Fibroblast of lung (primary cell): ENCODE data around the gene GRAMD4. TPM values are rescaled to one million over a fixed set of nuclear protein-coding genes. Genes with fewer than 3 reads are reported as not detected.

Experiments
- DNase-seq, 2 donors: peaks; one replicate each; pipeline versions ENCODE4 v3.0.0 to v3.0.0-alpha.2; 2010; ENCODE audit warnings: low read depth in 2 of 2
- H2AFZ ChIP-seq: 2 replicates; pipeline ENCODE4 v1.5.1; 2012; ENCODE audit warnings: low read length, control low read depth, inconsistent platforms
- H3K27ac ChIP-seq: 2 replicates; pipeline ENCODE4 v1.5.1; 2011; ENCODE audit warnings: low read length, control low read depth; ENCODE audit not compliant: insufficient read depth
- H3K27me3 ChIP-seq: 2 replicates; pipeline ENCODE4 v1.5.1; 2011; ENCODE audit warnings: mild to moderate bottlenecking, low read length; ENCODE audit not compliant: control insufficient read depth, insufficient read depth
- H3K36me3 ChIP-seq: 2 replicates; pipeline ENCODE4 v1.5.1; 2011; ENCODE audit warnings: low read length; ENCODE audit not compliant: control insufficient read depth, insufficient read depth
- H3K4me1 ChIP-seq: 2 replicates; pipeline ENCODE4 v1.5.1; 2011; ENCODE audit warnings: low read length; ENCODE audit not compliant: control insufficient read depth, insufficient read depth; ENCODE audit errors: extremely low read depth
- H3K4me2 ChIP-seq: 2 replicates; pipeline ENCODE4 v1.5.1; 2011; ENCODE audit warnings: low read length, control low read depth; ENCODE audit not compliant: insufficient read depth; ENCODE audit errors: extremely low read depth
- H3K4me3 ChIP-seq, 4 experiments: fragments of 200-600 bp in 1 of 4; sonication (generic) in 1 of 4; replicated peaks in 1 of 4; 2 replicates each; pipeline ENCODE4 v1.5.1; 2011 to 2016; ENCODE audit warnings: low read length in 4 of 4, low read depth in 3 of 4, mild to moderate bottlenecking in 3 of 4, control low read depth in 2 of 4, inconsistent platforms in 1 of 4, mixed read lengths in 1 of 4; ENCODE audit not compliant: insufficient read depth in 1 of 4; ENCODE audit errors: control extremely low read depth in 1 of 4
- H3K79me2 ChIP-seq: 2 replicates; pipeline ENCODE4 v1.5.1; 2012; ENCODE audit warnings: mild to moderate bottlenecking, low read length, inconsistent platforms; ENCODE audit not compliant: control insufficient read depth, insufficient read depth
- H3K9ac ChIP-seq: 2 replicates; pipeline ENCODE4 v1.5.1; 2011; ENCODE audit warnings: mild to moderate bottlenecking, low read length, control low read depth; ENCODE audit not compliant: insufficient read depth
- H3K9me3 ChIP-seq: 2 replicates; pipeline ENCODE4 v1.5.1; 2012; ENCODE audit warnings: low read depth, low read length; ENCODE audit not compliant: control insufficient read depth, insufficient read depth
- H4K20me1 ChIP-seq: 2 replicates; pipeline ENCODE4 v1.5.1; 2011; ENCODE audit warnings: low read length; ENCODE audit not compliant: control insufficient read depth, insufficient read depth; ENCODE audit errors: extremely low read depth
- CTCF ChIP-seq, 2 donors: IDR thresholded peaks in 1 of 2; conservative IDR thresholded peaks in 1 of 2; 1 replicate in 1 of 2; 2 replicates in 1 of 2; pipeline ENCODE4 v1.5.1; 2011 to 2012; ENCODE audit warnings: low read length in 2 of 2, control low read depth in 1 of 2, inconsistent platforms in 1 of 2, low read depth in 1 of 2, mild to moderate bottlenecking in 1 of 2
- EZH2 ChIP-seq: IDR thresholded peaks from 2 replicates; pipeline ENCODE4 v1.5.1; 2012; ENCODE audit warnings: low read length, control low read depth, mild to moderate bottlenecking; ENCODE audit errors: missing control alignments
- polyA plus RNA-seq, 2 donors: library from polyadenylated mRNA; depleted of rRNA in 1 of 2; stranded (reverse) in 1 of 2; unstranded in 1 of 2; fragments of >200 nt; gene quantifications; 2 replicates each; pipeline ENCODE4 v1.2.1, GENCODE V29; 2011 to 2012; ENCODE audit warnings: missing spikeins in 1 of 2
- total RNA-seq: library from RNA; depleted of rRNA; stranded (reverse); fragments of >200 nt; gene quantifications from 2 replicates; pipeline ENCODE4 v1.2.1, GENCODE V29; 2014

Gene GRAMD4
- total and polyA plus RNA-seq, 2 donors (not counting 1 experiment from before 2014, with no cell fraction given): 7.5 to 37.3 TPM

- Histone ChIP-seq H3K27me3 (peaks cover 3% of the 10 kb centered on the region), H3K9me3 (no peaks in the 10 kb centered on the region), H2AFZ (no peak overlapping the region), H3K36me3 (no peaks in the 10 kb centered on the region), H3K27ac (no peak overlapping the region), H3K4me2 (peak overlapping the region; percentile 82), H3K79me2 (no peaks in the 10 kb centered on the region), H3K4me1 (no peaks in the 10 kb centered on the region), H3K9ac (peak overlapping the region; percentile 46), H4K20me1 (no peaks in the 10 kb centered on the region), H3K4me3 (peak overlapping the region; percentile 58 to 67 (median 62))
- no peak for DNase-seq
- no peak for TF ChIP-seq CTCF (conservative IDR thresholded peaks at IDR 0.05 in 1 of 2, IDR thresholded peaks at IDR 0.05 in 1 of 2; ENCODE audit: low read depth in 1 of 2, low read length in 2 of 2)
- no peak for TF ChIP-seq EZH2
These were observed 42.6 kb upstream of the GRAMD4 start for GRCh38 chr22:46577368-46578249.

- no peak overlapping the region for H2AFZ ChIP-seq
- peaks cover 3% of the 10 kb centered on the region for H3K27me3 ChIP-seq
- DNase-seq: no peak
- H3K9ac ChIP-seq: no peak overlapping the region
- no peaks in the 10 kb centered on the region for H3K79me2 ChIP-seq
- H3K4me2 ChIP-seq: peak overlapping the region; percentile 82
- H3K4me1 ChIP-seq: no peaks in the 10 kb centered on the region
- TF ChIP-seq EZH2: no peak
- no peak for TF ChIP-seq CTCF (conservative IDR thresholded peaks at IDR 0.05 in 1 of 2, IDR thresholded peaks at IDR 0.05 in 1 of 2; ENCODE audit: low read depth in 1 of 2, low read length in 2 of 2)
- H3K36me3 ChIP-seq: no peaks in the 10 kb centered on the region
- H3K27ac ChIP-seq: no peak overlapping the region
- H3K9me3 ChIP-seq: no peaks in the 10 kb centered on the region
- H4K20me1 ChIP-seq: no peaks in the 10 kb centered on the region
- peak overlapping the region in 2 of 4 experiments; percentile 64 to 67 for H3K4me3 ChIP-seq
These were observed 41.8 kb upstream of the GRAMD4 start for GRCh38 chr22:46578251-46578823.

GRCh38 chr22:46578824-46579561 lies 41.2 kb upstream of the GRAMD4 start:
- Histone ChIP-seq H3K9me3 (no peaks in the 10 kb centered on the region), H3K9ac (no peak overlapping the region), H3K4me3 (peak overlapping the region in 1 of 4 experiments; percentile 67), H3K27ac (no peak overlapping the region), H3K27me3 (peaks cover 3% of the 10 kb centered on the region), H3K4me2 (no peak overlapping the region), H3K79me2 (no peaks in the 10 kb centered on the region), H3K4me1 (no peaks in the 10 kb centered on the region), H4K20me1 (no peaks in the 10 kb centered on the region), H3K36me3 (no peaks in the 10 kb centered on the region), H2AFZ (no peak overlapping the region)
- peak; percentile 37 to 71 for DNase-seq
- TF ChIP-seq CTCF (conservative IDR thresholded peaks at IDR 0.05 in 1 of 2, IDR thresholded peaks at IDR 0.05 in 1 of 2; ENCODE audit: low read depth in 1 of 2, low read length in 2 of 2): no peak
- no peak for TF ChIP-seq EZH2
